ENCODE measurements around the gene MOB1A.

The MOB1A gene

GRCh38 chr2:74162951-74163350, 15.7 kb downstream of the MOB1A start:
- no peak overlapping the region for H2AFZ ChIP-seq (ENCODE audit: low read depth, low read length)
- no peak overlapping the region for H3K4me2 ChIP-seq (ENCODE audit: insufficient read depth, low read length)
- no peak for DNase-seq
- no peaks in the 10 kb centered on the region for H3K4me1 ChIP-seq (ENCODE audit: insufficient read depth, low read length)
- no peaks in the 10 kb centered on the region for H3K27me3 ChIP-seq (ENCODE audit: insufficient read depth, low read length, poor library complexity)
- peaks cover 6% of the 10 kb centered on the region for H3K9me3 ChIP-seq (ENCODE audit: insufficient read depth, low read length, severe bottlenecking)
- no peak for ATAC-seq (ENCODE audit: insufficient read depth, low read depth)
- H4K20me1 ChIP-seq (ENCODE audit: insufficient read depth, low read length) = peaks cover 17% of the 10 kb centered on the region
- no peak overlapping the region for H3K9ac ChIP-seq (ENCODE audit: low read depth, low read length)
- no peak for TF ChIP-seq EZH2 (IDR thresholded peaks at IDR 0.05; ENCODE audit: borderline replicate concordance, low read depth, low read length, severe bottlenecking)
- TF ChIP-seq CTCF (IDR thresholded peaks at IDR 0.05; ENCODE audit: borderline replicate concordance, extremely low read depth, low read length, poor library complexity, severe bottlenecking) = no peak
- peaks cover 59% of the 10 kb centered on the region for H3K79me2 ChIP-seq (ENCODE audit: insufficient read depth, low read length)
- H3K4me3 ChIP-seq (ENCODE audit: low read depth in 1 of 2, low read length in 2 of 2) = no peak overlapping the region
- H3K27ac ChIP-seq (ENCODE audit: low read length) = no peak overlapping the region
- H3K36me3 ChIP-seq (ENCODE audit: insufficient read depth, low read length) = peaks cover 99% of the 10 kb centered on the region

GRCh38 chr2:74155830-74156229, 22.8 kb downstream of the MOB1A start:
- Histone ChIP-seq H3K9ac (ENCODE audit: low read depth, low read length) (no peak overlapping the region), H3K4me3 (ENCODE audit: low read depth in 1 of 2, low read length in 2 of 2) (no peak overlapping the region), H3K36me3 (ENCODE audit: insufficient read depth, low read length) (peaks cover 89% of the 10 kb centered on the region), H2AFZ (ENCODE audit: low read depth, low read length) (no peak overlapping the region), H4K20me1 (ENCODE audit: insufficient read depth, low read length) (no peaks in the 10 kb centered on the region; the same call in 1 of the 2 replicates), H3K79me2 (ENCODE audit: insufficient read depth, low read length) (peaks cover 4% of the 10 kb centered on the region; the same call in 1 of the 2 replicates), H3K4me1 (ENCODE audit: insufficient read depth, low read length) (no peaks in the 10 kb centered on the region), H3K27me3 (ENCODE audit: insufficient read depth, low read length, poor library complexity) (no peaks in the 10 kb centered on the region), H3K4me2 (ENCODE audit: insufficient read depth, low read length) (no peak overlapping the region), H3K27ac (ENCODE audit: low read length) (no peak overlapping the region), H3K9me3 (ENCODE audit: insufficient read depth, low read length, severe bottlenecking) (no peaks in the 10 kb centered on the region)
- TF ChIP-seq CTCF (IDR thresholded peaks at IDR 0.05; ENCODE audit: borderline replicate concordance, extremely low read depth, low read length, poor library complexity, severe bottlenecking) (no peak), EZH2 (IDR thresholded peaks at IDR 0.05; ENCODE audit: borderline replicate concordance, low read depth, low read length, severe bottlenecking) (no peak)
- DNase-seq (no peak), ATAC-seq (ENCODE audit: insufficient read depth, low read depth) (no peak)

GRCh38 chr2:74152954-74153353, 25.7 kb downstream of the MOB1A start:
- no peaks in the 10 kb centered on the region for H3K27me3 ChIP-seq (ENCODE audit: insufficient read depth, low read length, poor library complexity)
- peaks cover 60% of the 10 kb centered on the region for H3K36me3 ChIP-seq (ENCODE audit: insufficient read depth, low read length)
- DNase-seq (no peak), ATAC-seq (ENCODE audit: insufficient read depth, low read depth) (no peak)
- H4K20me1 ChIP-seq (ENCODE audit: insufficient read depth, low read length) = no peaks in the 10 kb centered on the region
- H3K79me2 ChIP-seq (ENCODE audit: insufficient read depth, low read length) = 0 out of 2 replicates have a peak, but pooled peaks cover 3% of the 10 kb centered on the region
- no peak overlapping the region for H3K4me3 ChIP-seq (ENCODE audit: low read depth in 1 of 2, low read length in 2 of 2)
- H2AFZ ChIP-seq (ENCODE audit: low read depth, low read length) = no peak overlapping the region
- H3K9ac ChIP-seq (ENCODE audit: low read depth, low read length) = no peak overlapping the region
- peaks cover 8% of the 10 kb centered on the region for H3K4me1 ChIP-seq (ENCODE audit: insufficient read depth, low read length)
- no peaks in the 10 kb centered on the region for H3K9me3 ChIP-seq (ENCODE audit: insufficient read depth, low read length, severe bottlenecking)
- H3K27ac ChIP-seq (ENCODE audit: low read length) = no peak overlapping the region
- no peak for TF ChIP-seq CTCF (IDR thresholded peaks at IDR 0.05; ENCODE audit: borderline replicate concordance, extremely low read depth, low read length, poor library complexity, severe bottlenecking)
- no peak for TF ChIP-seq EZH2 (IDR thresholded peaks at IDR 0.05; ENCODE audit: borderline replicate concordance, low read depth, low read length, severe bottlenecking)
- no peak overlapping the region for H3K4me2 ChIP-seq (ENCODE audit: insufficient read depth, low read length)

Data from DND-41 (cell line).